ENCODE measurements around the gene SS18L1.

GRCh38 chr20:62119591-62120364 lies 23.8 kb upstream of the SS18L1 start:
- TF ChIP-seq CTCF (IDR thresholded peaks at IDR 0.05) (no peak), POLR2A (IDR thresholded peaks at IDR 0.05) (no peak), POLR2AphosphoS5 (IDR thresholded peaks at IDR 0.05) (no peak)
